WI38 (cell line): ENCODE data around the gene MUC22.
"Not testable (repeated sequence)": the region's sequence is repeated elsewhere in the genome, so short reads cannot be mapped to it uniquely, and the experiment has no call there.

Source experiments
- H3K4me3 ChIP-seq: 2 replicates; pipeline ENCODE4 v1.5.1; 2011; ENCODE audit warnings: low read depth, mild to moderate bottlenecking, control low read depth, low read length
- TF ChIP-seq, protein P1 (sequence below): IDR thresholded peaks from 2 replicates; pipeline ENCODE4 v1.5.1; 2012; ENCODE audit warnings: low read depth, mild to moderate bottlenecking, control low read depth, low read length

MUC22 gene

GRCh38 chr6:30985490-30985889 lies 24.8 kb upstream of the MUC22 start:
- H3K4me3 ChIP-seq = no peak overlapping the region
- TF ChIP-seq, protein P1, sequence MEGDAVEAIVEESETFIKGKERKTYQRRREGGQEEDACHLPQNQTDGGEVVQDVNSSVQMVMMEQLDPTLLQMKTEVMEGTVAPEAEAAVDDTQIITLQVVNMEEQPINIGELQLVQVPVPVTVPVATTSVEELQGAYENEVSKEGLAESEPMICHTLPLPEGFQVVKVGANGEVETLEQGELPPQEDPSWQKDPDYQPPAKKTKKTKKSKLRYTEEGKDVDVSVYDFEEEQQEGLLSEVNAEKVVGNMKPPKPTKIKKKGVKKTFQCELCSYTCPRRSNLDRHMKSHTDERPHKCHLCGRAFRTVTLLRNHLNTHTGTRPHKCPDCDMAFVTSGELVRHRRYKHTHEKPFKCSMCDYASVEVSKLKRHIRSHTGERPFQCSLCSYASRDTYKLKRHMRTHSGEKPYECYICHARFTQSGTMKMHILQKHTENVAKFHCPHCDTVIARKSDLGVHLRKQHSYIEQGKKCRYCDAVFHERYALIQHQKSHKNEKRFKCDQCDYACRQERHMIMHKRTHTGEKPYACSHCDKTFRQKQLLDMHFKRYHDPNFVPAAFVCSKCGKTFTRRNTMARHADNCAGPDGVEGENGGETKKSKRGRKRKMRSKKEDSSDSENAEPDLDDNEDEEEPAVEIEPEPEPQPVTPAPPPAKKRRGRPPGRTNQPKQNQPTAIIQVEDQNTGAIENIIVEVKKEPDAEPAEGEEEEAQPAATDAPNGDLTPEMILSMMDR = no peak

DNA sequence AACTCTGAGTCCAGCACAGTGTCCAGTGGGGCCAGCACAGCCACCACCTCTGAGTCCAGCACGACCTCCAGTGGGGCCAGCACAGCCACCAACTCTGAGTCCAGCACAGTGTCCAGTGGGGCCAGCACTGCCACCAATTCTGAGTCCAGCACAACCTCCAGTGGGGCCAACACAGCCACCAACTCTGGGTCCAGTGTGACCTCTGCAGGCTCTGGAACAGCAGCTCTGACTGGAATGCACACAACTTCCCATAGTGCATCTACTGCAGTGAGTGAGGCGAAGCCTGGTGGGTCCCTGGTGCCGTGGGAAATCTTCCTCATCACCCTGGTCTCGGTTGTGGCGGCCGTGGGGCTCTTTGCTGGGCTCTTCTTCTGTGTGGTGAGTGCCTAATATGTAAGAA lies 23.0 kb upstream of the MUC22 start:
- TF ChIP-seq, protein P1 = no peak

GRCh38 chr6:30988209-30988825 lies 22.0 kb upstream of the MUC22 start:
- TF ChIP-seq, protein P1 = no peak
- no peak overlapping the region for H3K4me3 ChIP-seq

More for the DNA sequence above, 23.0 kb upstream of the MUC22 start:
- no peak overlapping the region for H3K4me3 ChIP-seq

- TF ChIP-seq, protein P1 = no peak
- no peak overlapping the region for H3K4me3 ChIP-seq
These were observed 19.7 kb upstream of the MUC22 start for GRCh38 chr6:30990422-30991086.

DNA sequence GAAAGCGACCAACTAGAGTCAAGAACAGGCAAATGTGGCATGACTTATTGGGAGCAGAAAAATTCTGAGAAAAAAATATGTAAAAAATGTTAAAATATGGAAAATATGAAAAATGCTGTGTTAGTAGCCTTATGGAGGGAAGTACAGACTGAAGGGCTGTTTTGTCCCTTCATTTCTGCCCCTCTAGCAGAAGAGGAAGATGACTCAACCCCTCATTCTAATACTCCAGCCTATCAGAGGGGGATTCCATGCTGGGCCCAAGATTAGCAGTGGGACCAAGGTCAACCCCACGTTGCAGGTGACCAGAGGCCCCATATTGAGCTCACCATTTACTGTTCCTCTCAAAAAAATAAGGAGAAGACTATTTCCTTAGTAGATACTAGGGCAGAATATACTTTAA lies 18.4 kb upstream of the MUC22 start:
- H3K4me3 ChIP-seq = no peak overlapping the region

GRCh38 chr6:30997301-30997700 lies 13.0 kb upstream of the MUC22 start:
- TF ChIP-seq, protein P1 = no peak
- no peak overlapping the region for H3K4me3 ChIP-seq

More for the DNA sequence above, 18.4 kb upstream of the MUC22 start:
- TF ChIP-seq, protein P1 = no peak

GRCh38 chr6:30998785-30999184 lies 11.5 kb upstream of the MUC22 start:
- TF ChIP-seq, protein P1 = no peak
- no peak overlapping the region for H3K4me3 ChIP-seq

GRCh38 chr6:31000067-31000860 lies 10.0 kb upstream of the MUC22 start:
- not testable (repeated sequence) for H3K4me3 ChIP-seq
